K562 (cell line): ENCODE data around the gene ERCC4. TPM values are rescaled to one million over a fixed set of nuclear protein-coding genes. Genes with fewer than 3 reads are reported as not detected.

Experiments
- ASH1L ChIP-seq: fragments of 450-650 bp; IDR thresholded peaks from 2 replicates; pipeline ENCODE4 v1.6.1; 2018; ENCODE audit warnings: borderline replicate concordance, mild to moderate bottlenecking, low read depth; ENCODE audit not compliant: partially characterized antibody
- E2F4 ChIP-seq: sonication (generic); formaldehyde crosslinking; IDR thresholded peaks from 2 replicates; pipeline ENCODE4 v1.8.0; 2022; ENCODE audit warnings: mild to moderate bottlenecking, low read depth, missing genetic modification reagents
- FOXJ3 ChIP-seq: sonication (generic); formaldehyde crosslinking; IDR thresholded peaks from 2 replicates; pipeline ENCODE4 v1.4.0; 2020; ENCODE audit warnings: mild to moderate bottlenecking, missing genetic modification reagents
- HMBOX1 ChIP-seq: sonication (generic); IDR thresholded peaks from 2 replicates; pipeline ENCODE4 v1.6.1; 2016
- KLF1 ChIP-seq: fragments of 450-650 bp; IDR thresholded peaks from 2 replicates; pipeline ENCODE4 v1.6.1; 2016; ENCODE audit warnings: missing genetic modification characterization, missing compliant biosample characterization
- KLF16 ChIP-seq: IDR thresholded peaks from 2 replicates; pipeline ENCODE4 v1.6.1; 2016; ENCODE audit warnings: antibody characterized with exemption
- NFATC3 ChIP-seq: fragments of 450-650 bp; IDR thresholded peaks from 2 replicates; pipeline ENCODE4 v1.6.1; 2017; ENCODE audit warnings: mild to moderate bottlenecking
- PRMT5 ChIP-seq: sonication (generic); formaldehyde crosslinking; IDR thresholded peaks from 2 replicates; pipeline ENCODE4 v1.5.0; 2020; ENCODE audit warnings: missing genetic modification reagents
- PURB ChIP-seq: sonication (generic); formaldehyde crosslinking; IDR thresholded peaks from 2 replicates; pipeline ENCODE4 v1.9.0; 2021; ENCODE audit warnings: low read depth, mild to moderate bottlenecking, missing genetic modification reagents
- RFX7 ChIP-seq: fragments of 250-450 bp; sonication (Bioruptor Pico); IDR thresholded peaks from 2 replicates; pipeline ENCODE4 v1.5.1; 2021; ENCODE audit warnings: mild to moderate bottlenecking
- SAFB ChIP-seq: fragments of 200-400 bp; formaldehyde crosslinking; IDR thresholded peaks from 2 replicates; pipeline ENCODE4 v1.6.1; 2017; ENCODE audit warnings: low read depth, low read length, borderline replicate concordance
- SRSF7 ChIP-seq: fragments of 200-400 bp; formaldehyde crosslinking; optimal IDR thresholded peaks from 2 replicates; pipeline ENCODE3; 2017; ENCODE audit warnings: mild to moderate bottlenecking, low read depth, low read length
- SUPT5H ChIP-seq: fragments of 450-650 bp; IDR thresholded peaks from 2 replicates; pipeline ENCODE4 v1.6.1; 2016
- TCF3 ChIP-seq: sonication (generic); formaldehyde crosslinking; IDR thresholded peaks from 2 replicates; pipeline ENCODE4 v1.4.0; 2020; ENCODE audit warnings: mild to moderate bottlenecking, missing genetic modification reagents
- TSC22D4 ChIP-seq: fragments of 450-650 bp; IDR thresholded peaks from 2 replicates; pipeline ENCODE4 v1.6.1; 2016; ENCODE audit warnings: missing genetic modification characterization, missing biosample characterization, control low read depth
- ZBTB49 ChIP-seq: sonication (generic); formaldehyde crosslinking; IDR thresholded peaks from 2 replicates; pipeline ENCODE4 v1.8.0; 2022; ENCODE audit warnings: missing genetic modification reagents, mild to moderate bottlenecking, borderline replicate concordance
- ZC3H4 ChIP-seq: sonication (generic); formaldehyde crosslinking; IDR thresholded peaks from 2 replicates; pipeline ENCODE4 v1.9.0; 2021; ENCODE audit warnings: missing genetic modification reagents, borderline replicate concordance
- ZNF124 ChIP-seq: sonication (generic); formaldehyde crosslinking; IDR thresholded peaks from 2 replicates; pipeline ENCODE4 v1.8.1; 2022; ENCODE audit warnings: missing genetic modification reagents
- ZNF277 ChIP-seq: fragments of 250-450 bp; sonication (Bioruptor Pico); IDR thresholded peaks from 2 replicates; pipeline ENCODE4 v1.8.0; 2022; ENCODE audit warnings: inconsistent platforms, mild to moderate bottlenecking, moderate library complexity, borderline replicate concordance
- ZNF766 ChIP-seq: fragments of 200-800 bp; sonication (Bioruptor generic); conservative IDR thresholded peaks from 2 replicates; pipeline ENCODE4 v1.6.1; 2016; ENCODE audit warnings: missing genetic modification characterization, missing compliant biosample characterization
- polyA plus RNA-seq, 8 experiments: library from polyadenylated mRNA; depleted of rRNA in 4 of 8; stranded (reverse) in 5 of 8; unstranded in 3 of 8; fragments of >200 nt; fragmentation: Nextera tagmentation in 2 of 8; fragmentation: Illumina TruSeq in 1 of 8; extraction: Ambion mirVana in 2 of 8; extraction: Trizol in 1 of 8; gene quantifications; 2 replicates each; pipeline versions ENCODE4 v1.2.1 to v1.2.3, GENCODE V29; 2011 to 2014; ENCODE audit warnings: inconsistent platforms in 1 of 8, missing spikeins in 1 of 8
- total RNA-seq, 7 experiments: library from RNA; depleted of rRNA in 6 of 7; stranded (reverse); fragments of >200 nt in 6 of 7; fragmentation: Illumina TruSeq in 2 of 7; extraction: Trizol in 2 of 7; gene quantifications; 2 replicates each; pipeline versions ENCODE4 v1.2.1 to v1.2.3, GENCODE V29; 2011 to 2021; ENCODE audit warnings: low replicate concordance in 1 of 7

Gene ERCC4
- total and polyA plus RNA-seq, 9 of the 15 experiments (the other 6 are each of a cell fraction or from before 2014, with no cell fraction given): 3.7 to 10.5 (median 6.0) TPM

GRCh38 chr16:13919683-13920509, at the start of gene ERCC4 (continued):
- TF ChIP-seq NFATC3 (no peak), TCF3 (no peak; the same call in 1 of the 2 replicates), ZC3H4 (CRISPR knock-in tag) (no peak), SUPT5H (peak; percentile 81), SRSF7 (no peak), ZNF766 (no peak; the same call in 1 of the 2 replicates), PURB (CRISPR knock-in tag) (no peak), E2F4 (CRISPR knock-in tag) (0 out of 2 replicates have a peak, but pooled peaks have one; percentile 8), SAFB (no peak), HMBOX1 (no peak), ZNF277 (CRISPR knock-in tag) (no peak), FOXJ3 (CRISPR knock-in tag) (no peak), ZNF124 (CRISPR knock-in tag) (no peak), ASH1L (no peak), TSC22D4 (tag) (no peak), KLF16 (no peak; the same call in 1 of the 2 replicates), KLF1 (tag) (no peak), RFX7 (no peak), ZBTB49 (CRISPR knock-in tag) (no peak), PRMT5 (CRISPR knock-in tag) (no peak)
